Activated CD4-positive, alpha-beta T cell treated with anti-CD3 and anti-CD28 coated beads, Interleukin-2, amount 10 ng/mL, durations not matched to agents 7 days and 5 days (primary cell): ENCODE data around the gene CDK15. TPM values are rescaled to one million over a fixed set of nuclear protein-coding genes. Genes with fewer than 3 reads are reported as not detected.

Experiments
- CTCF ChIA-PET: fragments of 350-600 bp; sonication (Branson Sonifier 250); formaldehyde crosslinking; loops from one replicate; lab custom pipeline; 2021; ENCODE audit warnings: antibody characterized with exemption; lab: Charles Lee
- POLR2A ChIA-PET: fragments of 350-600 bp; sonication (Branson Sonifier 250); formaldehyde crosslinking; loops from one replicate; lab custom pipeline; 2021; ENCODE audit warnings: antibody characterized with exemption; lab: Charles Lee
- DNase-seq: peaks from one replicate; pipeline ENCODE4 v3.0.0-alpha.2; 2020
- H3K27ac Mint-ChIP-seq: one replicate; pipeline ENCODE4 v1.8.0; 2021; ENCODE audit warnings: mild to moderate bottlenecking, moderate library complexity, mixed read lengths
- H3K27me3 Mint-ChIP-seq: one replicate; pipeline ENCODE4 v1.8.0; 2021; ENCODE audit warnings: mixed read lengths
- H3K36me3 Mint-ChIP-seq: one replicate; pipeline ENCODE4 v1.8.0; 2021; ENCODE audit warnings: low read depth, mixed read lengths
- H3K4me1 Mint-ChIP-seq: one replicate; pipeline ENCODE4 v1.8.0; 2021; ENCODE audit warnings: mixed read lengths
- H3K4me3 Mint-ChIP-seq: one replicate; pipeline ENCODE4 v1.8.0; 2021; ENCODE audit warnings: mild to moderate bottlenecking, moderate library complexity, mixed read lengths
- H3K9me3 Mint-ChIP-seq: one replicate; pipeline ENCODE4 v1.8.0; 2021; ENCODE audit warnings: mixed read lengths
- total RNA-seq, 2 experiments: library from RNA; stranded (reverse); gene quantifications; one replicate each; pipeline ENCODE4 v1.2.3, GENCODE V29; 2021

The CDK15 gene
- total RNA-seq, 2 experiments from 2014 or later, result not detected

- H3K4me3 Mint-ChIP-seq, result no peak overlapping the region
- H3K4me1 Mint-ChIP-seq, result peaks cover 21% of the 10 kb centered on the region
- no peaks in the 10 kb centered on the region for H3K9me3 Mint-ChIP-seq
- POLR2A ChIA-PET, result interaction anchor here (0.6 kb wide), 1 partner anchor 14 kb away, joined by 5 read pairs; no protein-coding TSS in a partner anchor
- DNase-seq, result no peak
- no peak overlapping the region for H3K27ac Mint-ChIP-seq
- H3K36me3 Mint-ChIP-seq, result no peaks in the 10 kb centered on the region
- CTCF ChIA-PET, result no interaction called here
- peaks cover 9% of the 10 kb centered on the region for H3K27me3 Mint-ChIP-seq
These were observed 103.0 kb downstream of the CDK15 start for GRCh38 chr2:201909348-201909747.

- Mint-ChIP-seq H3K9me3 (no peaks in the 10 kb centered on the region), H3K36me3 (no peaks in the 10 kb centered on the region), H3K4me3 (peak overlapping the region; percentile 12), H3K27me3 (peaks cover 7% of the 10 kb centered on the region), H3K4me1 (peaks cover 15% of the 10 kb centered on the region), H3K27ac (peak overlapping the region; percentile 67)
- POLR2A ChIA-PET, result no interaction called here
- peak; percentile 21 for DNase-seq
- CTCF ChIA-PET, result no interaction called here
These were observed 103.6 kb downstream of the CDK15 start for GRCh38 chr2:201909961-201910361.

GRCh38 chr2:201911372-201911771 lies 105.0 kb downstream of the CDK15 start:
- H3K9me3 Mint-ChIP-seq, result no peaks in the 10 kb centered on the region
- no peak for DNase-seq
- no peak overlapping the region for H3K4me3 Mint-ChIP-seq
- H3K27me3 Mint-ChIP-seq, result peaks cover 2% of the 10 kb centered on the region
- no peaks in the 10 kb centered on the region for H3K36me3 Mint-ChIP-seq
- H3K4me1 Mint-ChIP-seq, result peaks cover 14% of the 10 kb centered on the region
- POLR2A ChIA-PET, result no interaction called here
- CTCF ChIA-PET, result interaction anchor here (0.9 kb wide), 1 partner anchor 15 kb away, joined by 3 read pairs; no protein-coding TSS in a partner anchor
- no peak overlapping the region for H3K27ac Mint-ChIP-seq

- no peaks in the 10 kb centered on the region for H3K9me3 Mint-ChIP-seq
- peaks cover 14% of the 10 kb centered on the region for H3K4me1 Mint-ChIP-seq
- peaks cover 2% of the 10 kb centered on the region for H3K27me3 Mint-ChIP-seq
- DNase-seq, result no peak
- H3K36me3 Mint-ChIP-seq, result no peaks in the 10 kb centered on the region
- H3K27ac Mint-ChIP-seq, result no peak overlapping the region
- ChIA-PET POLR2A (no interaction called here), CTCF (interaction anchor here (0.6 to 0.9 kb wide), 2 partner anchors 25 to 1620 kb away, joined by 3 to 4 read pairs; no protein-coding TSS in a partner anchor)
- no peak overlapping the region for H3K4me3 Mint-ChIP-seq
These were observed 106.9 kb downstream of the CDK15 start for GRCh38 chr2:201913201-201913600.

GRCh38 chr2:201915446-201915845 lies 109.1 kb downstream of the CDK15 start:
- H3K4me1 Mint-ChIP-seq, result no peaks in the 10 kb centered on the region
- H3K36me3 Mint-ChIP-seq, result no peaks in the 10 kb centered on the region
- POLR2A ChIA-PET, result no interaction called here
- CTCF ChIA-PET, result interaction anchor here (0.6 kb wide), 1 partner anchor 213 kb away, joined by 4 read pairs; no protein-coding TSS in a partner anchor
- H3K9me3 Mint-ChIP-seq, result no peaks in the 10 kb centered on the region
- H3K27me3 Mint-ChIP-seq, result peaks cover 2% of the 10 kb centered on the region
- H3K27ac Mint-ChIP-seq, result no peak overlapping the region
- no peak for DNase-seq
- no peak overlapping the region for H3K4me3 Mint-ChIP-seq

- Mint-ChIP-seq H3K9me3 (no peaks in the 10 kb centered on the region), H3K36me3 (no peaks in the 10 kb centered on the region), H3K4me1 (no peaks in the 10 kb centered on the region), H3K4me3 (no peak overlapping the region), H3K27me3 (peaks cover 6% of the 10 kb centered on the region), H3K27ac (no peak overlapping the region)
- POLR2A ChIA-PET, result no interaction called here
- DNase-seq, result no peak
- CTCF ChIA-PET, result interaction anchor here (0.7 kb wide), 1 partner anchor 1011 kb away, joined by 7 read pairs; no protein-coding TSS in a partner anchor
These were observed 110.2 kb downstream of the CDK15 start for GRCh38 chr2:201916565-201916964.

GRCh38 chr2:201918616-201919307 lies 112.4 kb downstream of the CDK15 start:
- ChIA-PET POLR2A (no interaction called here), CTCF (no interaction called here)
- Mint-ChIP-seq H3K27me3 (peaks cover 6% of the 10 kb centered on the region), H3K4me1 (no peaks in the 10 kb centered on the region), H3K27ac (no peak overlapping the region), H3K36me3 (no peaks in the 10 kb centered on the region), H3K4me3 (no peak overlapping the region), H3K9me3 (no peaks in the 10 kb centered on the region)
- no peak for DNase-seq

GRCh38 chr2:201919308-201919634 lies 112.9 kb downstream of the CDK15 start:
- CTCF ChIA-PET, result no interaction called here
- H3K27ac Mint-ChIP-seq, result no peak overlapping the region
- no peak overlapping the region for H3K4me3 Mint-ChIP-seq
- POLR2A ChIA-PET, result no interaction called here
- H3K4me1 Mint-ChIP-seq, result no peaks in the 10 kb centered on the region
- H3K9me3 Mint-ChIP-seq, result no peaks in the 10 kb centered on the region
- DNase-seq, result no peak
- peaks cover 6% of the 10 kb centered on the region for H3K27me3 Mint-ChIP-seq
- H3K36me3 Mint-ChIP-seq, result no peaks in the 10 kb centered on the region

- no peak overlapping the region for H3K27ac Mint-ChIP-seq
- DNase-seq, result no peak
- H3K36me3 Mint-ChIP-seq, result no peaks in the 10 kb centered on the region
- H3K27me3 Mint-ChIP-seq, result peaks cover 6% of the 10 kb centered on the region
- H3K4me1 Mint-ChIP-seq, result no peaks in the 10 kb centered on the region
- ChIA-PET POLR2A (interaction anchor here (0.6 kb wide), 2 partner anchors 15 to 27 kb away, joined by 3 to 5 read pairs; no protein-coding TSS in a partner anchor), CTCF (no interaction called here)
- H3K9me3 Mint-ChIP-seq, result no peaks in the 10 kb centered on the region
- no peak overlapping the region for H3K4me3 Mint-ChIP-seq
These were observed 117.3 kb downstream of the CDK15 start for GRCh38 chr2:201923436-201924328.

- H3K27me3 Mint-ChIP-seq, result peaks cover 6% of the 10 kb centered on the region
- H3K4me1 Mint-ChIP-seq, result no peaks in the 10 kb centered on the region
- POLR2A ChIA-PET, result interaction anchor here (0.6 kb wide), 1 partner anchor 28 kb away, joined by 3 read pairs; no protein-coding TSS in a partner anchor
- DNase-seq, result no peak
- no peak overlapping the region for H3K4me3 Mint-ChIP-seq
- H3K9me3 Mint-ChIP-seq, result no peaks in the 10 kb centered on the region
- no peak overlapping the region for H3K27ac Mint-ChIP-seq
- CTCF ChIA-PET, result no interaction called here
- no peaks in the 10 kb centered on the region for H3K36me3 Mint-ChIP-seq
These were observed 118.1 kb downstream of the CDK15 start for GRCh38 chr2:201924453-201924852.

GRCh38 chr2:201925056-201925455 lies 118.7 kb downstream of the CDK15 start:
- no peaks in the 10 kb centered on the region for H3K36me3 Mint-ChIP-seq
- ChIA-PET POLR2A (no interaction called here), CTCF (no interaction called here)

GRCh38 chr2:201926067-201926466 lies 119.7 kb downstream of the CDK15 start:
- POLR2A ChIA-PET, result interaction anchor here (0.5 kb wide), 1 partner anchor 400 kb away, joined by 3 read pairs; no protein-coding TSS in a partner anchor
- H3K27me3 Mint-ChIP-seq, result peaks cover 3% of the 10 kb centered on the region

More at GRCh38 chr2:201925056-201925455, 118.7 kb downstream of the CDK15 start:
- no peak for DNase-seq
- Mint-ChIP-seq H3K4me1 (no peaks in the 10 kb centered on the region), H3K9me3 (no peaks in the 10 kb centered on the region), H3K27me3 (peaks cover 6% of the 10 kb centered on the region), H3K4me3 (no peak overlapping the region), H3K27ac (no peak overlapping the region)

GRCh38 chr2:201928363-201928762 lies 122.0 kb downstream of the CDK15 start:
- peaks cover 3% of the 10 kb centered on the region for H3K27me3 Mint-ChIP-seq
- DNase-seq, result no peak
- H3K27ac Mint-ChIP-seq, result no peak overlapping the region
- no peak overlapping the region for H3K4me3 Mint-ChIP-seq
- H3K9me3 Mint-ChIP-seq, result no peaks in the 10 kb centered on the region
- no peaks in the 10 kb centered on the region for H3K36me3 Mint-ChIP-seq
- POLR2A ChIA-PET, result no interaction called here
- H3K4me1 Mint-ChIP-seq, result no peaks in the 10 kb centered on the region
- CTCF ChIA-PET, result no interaction called here

More at GRCh38 chr2:201926067-201926466, 119.7 kb downstream of the CDK15 start:
- H3K36me3 Mint-ChIP-seq, result no peaks in the 10 kb centered on the region
- DNase-seq, result no peak
- no peaks in the 10 kb centered on the region for H3K9me3 Mint-ChIP-seq
- H3K27ac Mint-ChIP-seq, result no peak overlapping the region
- H3K4me3 Mint-ChIP-seq, result no peak overlapping the region
- H3K4me1 Mint-ChIP-seq, result no peaks in the 10 kb centered on the region
- CTCF ChIA-PET, result interaction anchor here (1.0 kb wide), 1 partner anchor 15 kb away, joined by 3 read pairs; no protein-coding TSS in a partner anchor
